IPS DF 6.9 (cell line): ENCODE results near the gene CAMTA1.
"Not testable (repeated sequence)": the region's sequence is repeated elsewhere in the genome, so short reads cannot be mapped to it uniquely, and the experiment has no call there.

Source experiments
- DNase-seq: peaks from one replicate; pipeline ENCODE4 v3.0.0-alpha.2; 2013; ENCODE audit warnings: low read depth, low spot score
- H3K27ac ChIP-seq: one replicate; pipeline ENCODE4 v1.5.1; 2013; ENCODE audit warnings: low read length, control low read depth
- H3K27me3 ChIP-seq: 2 replicates; pipeline ENCODE4 v1.6.1; 2013; ENCODE audit warnings: mild to moderate bottlenecking, low read length; ENCODE audit not compliant: control insufficient read depth, insufficient read depth
- H3K36me3 ChIP-seq: 2 replicates; pipeline ENCODE4 v1.6.1; 2013; ENCODE audit warnings: low read length; ENCODE audit not compliant: control insufficient read depth, insufficient read depth
- H3K4me1 ChIP-seq: 2 replicates; pipeline ENCODE4 v1.6.1; 2013; ENCODE audit warnings: low read length; ENCODE audit not compliant: control insufficient read depth, insufficient read depth
- H3K4me3 ChIP-seq: 2 replicates; pipeline ENCODE4 v1.5.1; 2013; ENCODE audit warnings: mild to moderate bottlenecking, low read length
- H3K9me3 ChIP-seq: 2 replicates; pipeline ENCODE4 v1.6.1; 2013; ENCODE audit warnings: low read length, inconsistent platforms; ENCODE audit not compliant: control insufficient read depth, insufficient read depth
- WGBS: extraction: QIAGEN DNeasy Blood & Tissue Kit; methylation state at CpG from one replicate; pipeline ENCODE4 v1.1.7; 2013; ENCODE audit warnings: mixed read lengths, missing lambda C conversion rate; ENCODE audit not compliant: insufficient read length, insufficient coverage; 5-methylcytosine and 5-hydroxymethylcytosine counted together

The CAMTA1 gene

DNA sequence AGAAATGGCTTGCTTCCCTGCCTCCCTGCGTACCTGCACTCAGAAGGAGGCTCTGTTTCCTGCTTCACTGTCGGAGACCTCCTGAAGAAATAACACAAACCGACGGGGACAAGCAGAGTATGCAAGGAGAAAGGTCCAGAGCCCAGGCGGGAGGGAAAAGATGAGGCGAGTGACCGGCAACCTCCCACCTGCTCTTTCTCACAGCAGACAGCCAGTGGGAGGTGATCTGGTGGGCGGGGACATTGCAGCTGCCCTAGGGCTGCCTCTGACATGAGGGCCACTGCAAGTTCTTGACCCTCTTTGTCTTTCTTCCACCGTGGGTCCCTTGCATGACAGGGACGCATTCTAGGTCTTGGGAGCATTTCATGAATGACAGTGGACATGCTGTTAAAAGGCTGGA, 368.2 kb downstream of the CAMTA1 start:
- H3K36me3 ChIP-seq, result no peaks in the 10 kb centered on the region
- H3K4me3 ChIP-seq, result no peak overlapping the region
- no peak for DNase-seq
- H3K9me3 ChIP-seq, result no peaks in the 10 kb centered on the region
- no peaks in the 10 kb centered on the region for H3K27me3 ChIP-seq
- peaks cover 11% of the 10 kb centered on the region for H3K4me1 ChIP-seq
- no CpG with 5 or more reads among the region's 10 CpGs for WGBS
- H3K27ac ChIP-seq, result no peak overlapping the region

DNA sequence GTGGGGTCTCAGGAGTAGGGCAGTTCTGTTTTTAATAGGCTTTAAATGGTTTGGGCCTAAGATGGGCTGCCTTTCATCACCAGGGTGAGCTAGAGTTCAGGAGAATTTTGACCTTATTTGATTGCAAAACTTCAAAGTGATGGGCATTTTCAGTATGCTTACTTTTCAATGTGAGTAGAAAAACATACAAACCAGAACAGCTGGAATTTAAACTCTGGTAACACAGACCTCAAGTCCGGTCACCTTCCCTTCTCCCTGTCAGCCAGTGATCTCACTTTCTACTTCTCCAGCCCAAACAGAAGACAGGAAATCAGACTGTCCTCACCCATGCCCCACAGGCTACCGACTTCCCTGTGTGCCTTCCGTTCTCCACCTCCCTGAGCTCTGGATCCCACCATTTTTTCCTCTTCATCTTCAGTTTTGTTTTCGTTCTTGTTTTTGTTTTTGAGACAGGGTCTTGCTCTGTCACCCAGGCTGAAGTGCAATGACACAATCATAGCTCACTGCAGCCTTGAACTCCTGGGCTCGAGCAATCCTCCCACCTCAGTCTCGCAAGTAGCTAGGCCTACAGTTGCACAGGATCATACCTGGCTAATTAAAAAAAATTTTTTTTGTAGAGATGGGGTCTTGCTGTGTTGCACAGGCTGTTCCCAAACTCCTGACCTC, 374.0 kb downstream of the CAMTA1 start:
- Histone ChIP-seq H3K27me3 (no peaks in the 10 kb centered on the region), H3K4me1 (no peaks in the 10 kb centered on the region), H3K9me3 (0 out of 2 replicates have a peak, but pooled peaks cover 2% of the 10 kb centered on the region), H3K4me3 (no peak overlapping the region), H3K27ac (no peak overlapping the region), H3K36me3 (no peaks in the 10 kb centered on the region)
- no CpG with 5 or more reads among the region's 6 CpGs for WGBS
- no peak for DNase-seq

- no CpG with 5 or more reads among the region's 2 CpGs for whole genome bisulfite sequencing
- not testable (repeated sequence) for DNase-seq, H3K27me3 ChIP-seq, H3K9me3 ChIP-seq, H3K4me3 ChIP-seq, H3K27ac ChIP-seq, H3K36me3 ChIP-seq, H3K4me1 ChIP-seq
Observed at GRCh38 chr1:7168554-7168953, 383.3 kb downstream of the CAMTA1 start.

- Histone ChIP-seq H3K4me3 (no peak overlapping the region), H3K9me3 (no peaks in the 10 kb centered on the region; the same call in 1 of the 2 replicates), H3K36me3 (no peaks in the 10 kb centered on the region), H3K27me3 (no peaks in the 10 kb centered on the region), H3K4me1 (no peaks in the 10 kb centered on the region), H3K27ac (no peak overlapping the region)
- no CpG with 5 or more reads among the region's 1 CpG for WGBS
- DNase-seq, result no peak
Observed at GRCh38 chr1:7171168-7171567, 385.9 kb downstream of the CAMTA1 start.

DNA sequence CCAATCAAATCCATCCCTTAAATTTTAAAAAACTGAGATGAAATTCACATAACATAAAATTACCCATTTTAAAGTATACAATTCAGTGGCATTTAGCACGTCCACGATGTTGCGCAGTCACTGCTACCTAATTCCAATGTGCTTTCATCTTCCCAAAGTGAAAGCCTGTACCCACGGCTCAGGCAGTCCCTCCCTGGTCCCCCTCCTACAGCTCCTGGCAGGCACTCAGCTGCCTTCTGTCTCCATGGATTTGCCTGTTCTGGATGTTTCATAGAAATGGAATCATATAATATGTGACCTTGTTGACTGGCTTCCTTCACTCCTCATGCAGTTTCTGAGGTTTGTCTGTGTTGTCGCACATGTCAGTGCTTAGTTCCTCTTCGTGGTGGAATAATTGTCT, 386.3 kb downstream of the CAMTA1 start:
- Histone ChIP-seq H3K27me3 (no peaks in the 10 kb centered on the region), H3K36me3 (no peaks in the 10 kb centered on the region)
- no CpG with 5 or more reads among the region's 6 CpGs for WGBS

DNA sequence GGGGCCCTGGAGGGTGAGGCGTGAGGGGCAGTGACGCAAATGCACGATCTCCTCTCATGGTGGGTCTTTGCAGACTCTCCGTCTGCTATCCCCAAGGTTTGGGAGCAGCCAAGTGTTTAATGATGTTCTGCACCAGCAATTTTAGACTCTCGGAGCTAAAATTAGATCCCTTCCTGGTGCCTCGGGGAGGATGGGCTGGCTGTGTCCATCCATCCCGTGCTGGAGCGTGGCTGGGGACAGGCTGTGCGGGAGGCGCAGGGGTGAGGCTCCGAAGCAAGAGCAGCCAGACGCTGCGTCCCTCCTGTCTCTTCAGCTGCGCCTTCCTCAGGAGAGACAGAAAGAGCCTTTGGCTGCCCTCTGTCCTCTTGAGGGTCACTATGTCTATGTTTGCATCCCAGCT, 387.6 kb downstream of the CAMTA1 start:
- H3K27me3 ChIP-seq, result no peaks in the 10 kb centered on the region
- DNase-seq, result no peak
- no peak overlapping the region for H3K4me3 ChIP-seq
- H3K36me3 ChIP-seq, result no peaks in the 10 kb centered on the region
- whole genome bisulfite sequencing, result no CpG with 5 or more reads among the region's 14 CpGs
- H3K4me1 ChIP-seq, result no peaks in the 10 kb centered on the region
- no peak overlapping the region for H3K27ac ChIP-seq
- H3K9me3 ChIP-seq, result no peaks in the 10 kb centered on the region; the same call in 1 of the 2 replicates

More for the DNA sequence above, 386.3 kb downstream of the CAMTA1 start:
- DNase-seq, result no peak
- Histone ChIP-seq H3K4me1 (no peaks in the 10 kb centered on the region), H3K4me3 (no peak overlapping the region), H3K27ac (no peak overlapping the region), H3K9me3 (no peaks in the 10 kb centered on the region; the same call in 1 of the 2 replicates)

- Histone ChIP-seq H3K4me3 (no peak overlapping the region), H3K9me3 (no peaks in the 10 kb centered on the region; the same call in 1 of the 2 replicates), H3K27me3 (no peaks in the 10 kb centered on the region), H3K27ac (no peak overlapping the region), H3K36me3 (no peaks in the 10 kb centered on the region), H3K4me1 (no peaks in the 10 kb centered on the region; the same call in 1 of the 2 replicates)
- no peak for DNase-seq
- no CpG with 5 or more reads among the region's 12 CpGs for WGBS
Observed at GRCh38 chr1:7174561-7174960, 389.3 kb downstream of the CAMTA1 start.

DNA sequence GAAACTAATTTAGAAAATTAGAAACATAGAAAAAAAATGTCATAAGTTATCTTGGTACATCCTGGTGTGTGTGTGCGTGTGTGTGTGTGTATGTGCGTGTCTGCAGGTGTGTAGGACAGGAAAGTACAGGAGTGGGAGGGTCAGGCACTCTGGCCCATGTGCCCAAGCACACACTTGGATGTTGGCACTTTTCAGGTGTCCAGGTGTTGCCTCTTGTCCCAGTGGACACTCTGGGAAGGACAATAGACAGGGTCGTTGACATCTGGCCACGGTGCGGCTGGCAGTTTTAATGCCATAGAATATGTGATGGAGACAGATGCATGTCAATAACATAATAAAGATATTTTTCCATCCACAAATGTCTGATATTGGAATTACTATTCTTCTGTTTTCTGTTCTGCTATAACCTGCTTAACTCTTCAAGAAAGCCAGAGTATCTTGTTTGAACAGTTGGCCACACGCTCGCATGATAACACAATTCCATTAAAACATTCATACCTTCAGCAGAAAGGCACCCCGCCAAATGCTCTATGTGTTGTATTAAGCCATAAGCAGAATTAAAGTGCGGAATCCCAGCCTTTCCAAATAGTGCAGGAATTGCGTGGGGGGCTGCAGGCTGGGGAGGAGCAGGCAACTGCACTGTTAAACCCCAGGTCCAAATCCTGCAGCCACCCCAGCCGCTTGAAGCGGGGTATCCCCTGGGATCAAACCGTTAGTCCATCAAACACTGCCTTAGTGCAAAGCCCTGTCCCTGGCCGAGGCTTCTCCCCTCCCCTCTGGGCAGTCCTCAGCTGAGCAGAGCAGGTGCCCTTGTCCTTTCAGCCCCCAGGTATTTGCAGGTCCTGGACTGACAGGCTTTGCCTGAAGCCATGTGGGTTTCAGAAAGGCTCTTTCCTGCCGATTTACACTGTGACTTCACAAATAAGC, 390.0 kb downstream of the CAMTA1 start:
- no CpG with 5 or more reads among the region's 15 CpGs for WGBS
- no peak for DNase-seq
- Histone ChIP-seq H3K27ac (no peak overlapping the region), H3K36me3 (no peaks in the 10 kb centered on the region), H3K4me1 (no peaks in the 10 kb centered on the region; the same call in 1 of the 2 replicates), H3K4me3 (no peak overlapping the region), H3K27me3 (no peaks in the 10 kb centered on the region), H3K9me3 (no peaks in the 10 kb centered on the region; the same call in 1 of the 2 replicates)

- WGBS, result no CpG with 5 or more reads among the region's 3 CpGs
- H3K27ac ChIP-seq, result no peak overlapping the region
- H3K36me3 ChIP-seq, result no peaks in the 10 kb centered on the region
- no peaks in the 10 kb centered on the region for H3K27me3 ChIP-seq
- H3K4me3 ChIP-seq, result no peak overlapping the region
- H3K4me1 ChIP-seq, result no peaks in the 10 kb centered on the region; the same call in 1 of the 2 replicates
- DNase-seq, result no peak
- no peaks in the 10 kb centered on the region; the same call in 1 of the 2 replicates for H3K9me3 ChIP-seq
Observed at GRCh38 chr1:7177021-7177420, 391.8 kb downstream of the CAMTA1 start.

DNA sequence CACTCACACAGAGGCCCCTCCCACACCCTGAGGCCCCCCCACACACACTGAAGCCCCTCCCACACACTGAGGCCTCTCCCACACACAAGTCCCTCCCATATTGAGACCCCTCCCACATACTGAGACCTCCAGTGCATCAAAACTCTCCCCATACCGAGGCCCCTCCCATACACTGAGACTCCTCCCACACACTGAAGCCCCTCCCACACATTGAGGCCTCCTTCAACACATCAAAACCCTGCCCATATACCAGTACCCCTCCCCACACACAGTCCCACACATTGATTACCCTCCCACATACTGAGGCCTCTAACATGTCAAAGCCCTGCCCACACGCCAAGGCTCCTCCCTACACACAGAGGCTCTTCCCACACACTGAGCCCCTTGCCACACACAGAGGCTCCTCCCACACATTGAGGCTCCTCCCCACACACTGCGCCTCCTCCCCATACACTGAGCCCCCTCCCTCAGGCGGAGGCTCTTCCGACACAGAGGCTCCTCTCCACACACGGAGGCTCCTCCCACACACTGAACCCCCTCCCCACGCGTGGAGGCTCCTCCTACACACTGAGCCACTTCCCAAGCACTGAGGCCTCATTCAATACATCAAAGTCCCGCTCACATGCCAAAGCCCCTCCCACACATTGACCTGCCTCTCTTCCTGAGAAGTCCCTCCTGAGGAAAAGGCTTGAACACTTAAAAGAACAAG, 392.3 kb downstream of the CAMTA1 start:
- no peaks in the 10 kb centered on the region for H3K27me3 ChIP-seq
- DNase-seq, result peak; percentile 22

More for the DNA sequence above, 392.3 kb downstream of the CAMTA1 start:
- H3K4me1 ChIP-seq, result no peaks in the 10 kb centered on the region; the same call in 1 of the 2 replicates
- H3K36me3 ChIP-seq, result no peaks in the 10 kb centered on the region
- no CpG with 5 or more reads among the region's 9 CpGs for WGBS
- H3K4me3 ChIP-seq, result no peak overlapping the region
- H3K9me3 ChIP-seq, result no peaks in the 10 kb centered on the region
- H3K27ac ChIP-seq, result no peak overlapping the region
